Testis (tissue), 2 donors: Measurements from ENCODE around the gene NEO1.

Source experiments
- POLR2A ChIP-seq: fragments of 450-650 bp; IDR thresholded peaks from one replicate; pipeline ENCODE4 v1.6.1; 2017; ENCODE audit warnings: antibody characterized with exemption, mild to moderate bottlenecking, moderate library complexity
- TF ChIP-seq, protein P1 (sequence below), 3 experiments: fragments of 450-650 bp in 2 of 3; fragments of 200-600 bp in 1 of 3; sonication (generic) in 1 of 3; IDR thresholded peaks; one replicate each; pipeline ENCODE4 v1.5.1; 2016 to 2019; ENCODE audit warnings: antibody characterized with exemption in 3 of 3, mild to moderate bottlenecking in 2 of 3, moderate library complexity in 1 of 3

- TF ChIP-seq, protein P1, sequence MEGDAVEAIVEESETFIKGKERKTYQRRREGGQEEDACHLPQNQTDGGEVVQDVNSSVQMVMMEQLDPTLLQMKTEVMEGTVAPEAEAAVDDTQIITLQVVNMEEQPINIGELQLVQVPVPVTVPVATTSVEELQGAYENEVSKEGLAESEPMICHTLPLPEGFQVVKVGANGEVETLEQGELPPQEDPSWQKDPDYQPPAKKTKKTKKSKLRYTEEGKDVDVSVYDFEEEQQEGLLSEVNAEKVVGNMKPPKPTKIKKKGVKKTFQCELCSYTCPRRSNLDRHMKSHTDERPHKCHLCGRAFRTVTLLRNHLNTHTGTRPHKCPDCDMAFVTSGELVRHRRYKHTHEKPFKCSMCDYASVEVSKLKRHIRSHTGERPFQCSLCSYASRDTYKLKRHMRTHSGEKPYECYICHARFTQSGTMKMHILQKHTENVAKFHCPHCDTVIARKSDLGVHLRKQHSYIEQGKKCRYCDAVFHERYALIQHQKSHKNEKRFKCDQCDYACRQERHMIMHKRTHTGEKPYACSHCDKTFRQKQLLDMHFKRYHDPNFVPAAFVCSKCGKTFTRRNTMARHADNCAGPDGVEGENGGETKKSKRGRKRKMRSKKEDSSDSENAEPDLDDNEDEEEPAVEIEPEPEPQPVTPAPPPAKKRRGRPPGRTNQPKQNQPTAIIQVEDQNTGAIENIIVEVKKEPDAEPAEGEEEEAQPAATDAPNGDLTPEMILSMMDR (IDR thresholded peaks at IDR 0.05) = no peak
- TF ChIP-seq POLR2A = no peak
Measured at GRCh38 chr15:73303636-73304035, 251.4 kb downstream of the NEO1 start.
